RPMI8226 (cell line): ENCODE data around the gene MYO18A.

Experiments
- DNase-seq: peaks from one replicate; pipeline ENCODE4 v3.0.0-alpha.2; 2015

The MYO18A gene

DNA sequence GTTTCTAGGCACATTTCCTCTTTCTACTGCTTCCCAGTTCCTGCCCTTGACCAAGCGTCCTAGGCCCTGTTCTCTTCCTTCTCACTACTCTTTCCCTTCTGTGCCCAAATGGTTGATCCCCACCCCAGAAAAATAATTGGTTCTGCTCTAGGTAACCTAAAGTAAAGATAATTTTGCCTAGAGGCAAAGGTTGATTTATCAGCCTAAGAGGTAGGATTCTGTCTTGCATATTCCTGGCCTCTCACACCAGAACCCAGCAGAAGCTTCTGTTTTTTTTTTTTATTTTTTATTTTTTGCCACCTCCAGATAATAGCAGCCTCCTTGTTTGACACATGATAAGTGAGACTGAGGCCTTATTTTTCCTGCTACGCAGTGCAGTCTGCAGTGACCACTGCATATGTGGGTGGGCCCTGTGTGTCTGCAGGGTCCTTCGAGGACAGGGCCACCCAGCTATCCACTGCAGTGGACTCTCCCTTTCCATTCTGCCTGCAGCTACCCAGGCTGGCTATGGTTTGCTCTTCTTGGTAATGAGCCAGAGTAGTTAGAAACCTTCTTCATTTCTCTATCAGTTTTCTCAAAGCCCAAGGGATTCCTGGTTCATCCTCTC is 136.6 kb downstream of the MYO18A start:
- DNase-seq = no peak

DNA sequence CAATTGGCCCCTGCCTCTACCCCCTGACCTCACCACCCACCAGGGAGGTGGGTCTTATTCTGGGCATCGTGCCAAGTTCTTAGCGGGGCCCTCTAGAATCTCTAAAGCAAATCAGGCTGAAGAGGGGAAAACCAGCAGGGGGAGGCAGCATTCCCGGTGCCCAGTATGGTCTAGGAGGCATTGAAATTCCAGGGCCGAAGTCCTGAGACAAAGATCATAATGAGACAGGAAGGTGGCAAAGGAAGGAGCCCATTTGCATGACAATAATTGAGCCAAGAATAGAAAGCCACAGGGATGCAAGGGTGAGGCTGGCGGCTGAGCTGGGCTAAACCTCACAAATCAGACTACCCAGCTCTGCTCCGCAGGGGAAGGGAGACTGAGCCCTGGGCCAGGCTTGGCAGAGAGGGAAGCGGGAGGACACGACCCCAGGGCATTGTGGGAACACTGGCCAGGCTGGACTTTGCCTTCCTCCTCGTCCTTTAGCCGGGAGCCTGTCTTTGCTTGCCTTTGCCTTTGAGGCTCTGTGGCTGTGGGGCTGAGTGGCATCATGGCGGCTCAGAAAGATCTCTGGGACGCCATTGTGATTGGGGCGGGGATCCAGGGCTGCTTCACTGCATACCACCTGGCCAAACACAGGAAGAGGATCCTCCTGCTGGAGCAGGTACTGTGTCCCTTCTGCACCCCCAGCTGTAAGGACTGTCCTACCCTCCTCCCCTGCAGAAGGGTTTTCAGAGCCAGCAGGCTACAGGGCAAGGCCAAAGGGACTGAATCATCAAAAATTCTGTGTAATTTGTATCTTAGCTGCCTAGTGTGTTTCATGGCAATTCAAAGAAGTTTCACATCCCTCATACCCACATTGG is 137.3 kb downstream of the MYO18A start, which contains the start of gene PIPOX:
Gene PIPOX (plus strand): TSS at position 463 of the 860 bp plus-strand sequence. CDS start 85 bp downstream, at position 548.
- peak; percentile 88 for DNase-seq

DNA sequence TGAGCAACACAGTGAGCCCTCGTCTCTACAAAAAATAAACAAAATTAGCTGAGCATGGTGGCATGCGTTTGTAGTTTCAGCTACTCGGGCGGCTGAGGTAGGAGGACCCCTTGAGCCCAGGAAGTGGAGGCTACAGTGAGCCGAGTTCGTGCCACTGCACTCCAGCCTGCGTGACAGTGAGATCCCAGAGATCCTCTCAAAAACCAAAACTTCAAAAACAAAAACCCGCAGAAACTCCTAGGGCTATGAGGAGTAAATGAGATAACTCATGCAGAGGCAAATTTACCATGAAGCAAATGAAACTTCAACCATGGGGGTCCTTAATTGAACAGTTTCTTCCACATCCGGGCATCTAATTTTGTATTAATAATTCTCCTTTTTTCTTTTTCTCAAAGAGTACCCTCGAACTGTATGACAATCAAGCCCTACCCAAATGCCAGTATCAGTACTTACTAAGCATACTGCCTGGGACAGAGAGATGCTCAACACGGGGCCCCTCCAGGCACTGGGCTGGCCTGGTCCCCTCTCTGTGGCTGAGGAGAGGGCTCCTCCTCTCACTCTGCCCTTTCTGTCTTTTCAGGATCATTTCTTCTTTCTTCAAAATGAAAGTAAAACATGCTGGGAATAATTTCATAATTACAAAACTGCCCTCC is 138.0 kb downstream of the MYO18A start:
- no peak for DNase-seq

DNA sequence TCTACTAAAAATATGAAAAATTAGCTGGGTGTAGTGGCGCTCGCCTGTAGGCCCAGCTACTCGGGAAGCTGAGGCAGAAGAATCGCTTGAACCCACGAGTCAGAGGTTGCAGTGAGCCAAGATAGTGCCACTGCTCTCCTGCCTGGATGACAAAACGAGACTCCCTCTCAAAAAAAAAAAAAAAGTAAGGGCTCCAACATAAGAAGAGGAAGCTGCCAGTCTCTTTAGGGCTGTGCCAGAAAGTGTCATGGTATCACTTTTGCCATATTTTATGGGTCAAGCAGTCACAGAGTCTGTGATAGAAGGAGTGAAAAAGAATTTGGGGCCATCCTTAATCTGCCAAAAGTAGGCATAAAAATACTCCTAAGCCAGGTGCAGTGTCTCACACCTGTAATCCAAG is 138.6 kb downstream of the MYO18A start:
- DNase-seq = no peak

DNA sequence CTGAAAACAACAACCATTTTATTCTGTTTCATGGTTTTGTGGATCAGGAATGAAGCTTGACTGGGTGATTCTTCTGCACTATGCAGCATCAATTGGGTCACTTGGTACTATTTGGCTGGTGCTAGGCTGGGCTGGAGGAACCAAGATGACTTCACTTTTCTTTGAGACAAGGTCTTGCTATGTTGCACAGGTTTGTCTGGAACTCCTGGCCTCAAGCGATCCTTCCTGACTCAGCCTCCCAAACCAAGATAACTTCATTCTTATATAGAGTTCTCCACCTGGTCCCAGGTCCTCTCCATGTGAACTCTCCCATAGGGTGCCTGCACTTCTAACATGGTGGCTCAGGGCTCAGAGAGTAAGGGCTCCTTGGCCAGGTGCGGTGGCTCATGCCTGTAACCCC is 139.1 kb downstream of the MYO18A start:
- no peak for DNase-seq

DNA sequence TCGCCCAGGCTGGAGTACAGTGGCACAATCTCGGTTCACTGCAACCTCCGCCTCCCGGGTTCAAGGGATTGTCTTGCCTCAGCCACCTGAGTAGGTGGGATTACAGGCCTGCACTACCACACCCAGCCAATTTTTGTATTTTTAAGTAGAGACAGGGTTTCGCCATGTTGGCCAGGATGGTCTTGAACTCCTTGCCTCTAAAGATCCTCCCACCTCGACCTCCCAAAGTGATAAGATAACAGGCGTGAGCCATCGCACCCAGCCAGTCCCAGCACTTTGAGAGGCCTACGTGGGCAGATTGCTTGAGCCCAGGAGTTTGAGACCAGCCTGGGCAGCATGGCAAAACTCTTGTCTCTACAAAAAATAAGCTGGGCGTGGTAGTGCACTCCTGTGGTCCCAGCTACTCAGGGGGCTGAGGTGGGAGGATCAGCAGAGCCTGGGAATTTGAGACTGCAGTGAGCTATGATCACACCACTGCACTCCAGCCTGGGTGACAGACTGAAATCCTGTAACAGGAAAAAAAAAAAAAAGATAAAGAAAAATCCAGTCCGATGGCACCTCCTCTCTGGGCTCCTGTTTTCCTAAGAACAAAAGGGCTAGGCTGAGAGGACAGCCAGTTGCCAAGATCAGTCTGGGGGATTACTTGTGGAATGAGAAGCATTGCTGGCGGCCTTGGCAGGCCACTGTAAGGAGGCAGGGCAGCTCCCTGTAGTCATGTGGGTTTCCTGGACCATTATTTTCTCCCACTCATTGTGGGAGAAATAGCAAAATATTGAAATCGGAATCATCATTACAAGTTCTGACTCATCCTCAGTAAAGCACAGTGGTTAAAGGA is 140.2 kb downstream of the MYO18A start:
- DNase-seq = no peak

DNA sequence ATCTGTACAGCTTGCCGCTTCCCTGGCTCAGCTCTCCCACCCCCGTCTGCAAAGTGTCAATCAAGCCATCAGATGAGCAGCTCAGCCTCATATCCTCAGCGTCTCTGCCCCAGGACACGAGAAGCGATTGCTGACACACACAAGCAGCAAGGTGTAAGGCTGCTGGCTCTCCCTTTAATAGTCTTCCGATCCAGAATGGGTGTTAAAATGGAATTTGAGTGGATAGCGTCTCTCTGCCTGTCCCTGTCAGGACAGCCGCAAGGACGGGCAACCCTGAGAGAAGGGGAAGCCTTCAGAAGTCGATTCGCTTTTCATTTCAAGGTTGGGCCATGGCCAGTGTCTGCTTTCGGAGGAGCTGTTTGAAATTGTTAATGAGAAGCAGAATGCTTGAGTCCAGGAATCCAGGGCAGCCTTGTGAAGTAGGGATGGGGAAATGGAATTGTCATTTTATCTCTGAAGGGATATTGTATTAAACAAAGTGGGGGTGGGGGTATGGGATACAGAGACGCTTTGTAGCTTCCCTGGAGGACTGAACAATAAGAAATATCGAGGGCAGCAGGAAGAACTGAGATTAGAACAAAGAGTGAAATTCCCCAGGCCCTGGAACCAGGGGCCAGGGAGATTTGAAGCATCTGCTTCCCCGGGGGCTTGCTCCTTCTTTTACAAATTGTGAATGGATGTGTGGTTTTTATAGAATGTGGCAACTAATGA is 142.0 kb downstream of the MYO18A start:
- DNase-seq = no peak

DNA sequence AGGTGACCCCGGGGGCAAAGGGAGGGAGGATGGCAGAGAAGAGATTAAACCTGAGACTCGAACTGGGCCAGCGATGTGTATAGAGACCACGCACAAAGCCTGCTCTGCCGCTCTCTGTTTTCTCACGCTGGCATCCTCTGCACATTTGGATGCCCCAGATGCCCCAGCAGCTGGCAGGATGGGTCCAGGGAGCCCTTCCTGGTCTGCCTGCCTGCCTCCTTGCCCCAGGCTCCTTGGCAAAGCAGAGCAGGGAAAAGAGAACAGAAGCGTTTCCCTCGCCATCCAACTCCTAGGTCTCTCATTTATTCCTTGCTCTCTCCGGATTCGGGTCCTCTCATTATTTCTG is 142.5 kb downstream of the MYO18A start:
- no peak for DNase-seq

DNA sequence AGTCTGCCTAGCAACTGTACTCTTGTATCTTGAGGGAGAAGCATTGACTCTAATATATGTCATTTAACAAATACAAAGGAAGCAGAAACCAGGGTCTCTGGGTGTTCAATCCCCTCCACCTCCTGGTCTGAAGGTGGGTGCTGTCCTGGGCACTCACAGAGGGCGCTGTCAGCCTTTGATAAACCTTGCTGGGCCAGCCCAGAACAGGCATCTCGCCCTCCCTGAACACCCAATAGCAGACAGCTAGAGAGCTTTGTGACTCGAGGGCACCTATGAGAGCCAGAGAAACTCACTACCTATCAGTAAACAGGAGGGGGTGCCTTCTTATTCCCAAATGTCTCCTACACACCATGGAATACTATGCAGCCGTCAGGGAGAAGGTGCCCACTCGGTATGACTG is 143.6 kb downstream of the MYO18A start:
- no peak for DNase-seq

DNA sequence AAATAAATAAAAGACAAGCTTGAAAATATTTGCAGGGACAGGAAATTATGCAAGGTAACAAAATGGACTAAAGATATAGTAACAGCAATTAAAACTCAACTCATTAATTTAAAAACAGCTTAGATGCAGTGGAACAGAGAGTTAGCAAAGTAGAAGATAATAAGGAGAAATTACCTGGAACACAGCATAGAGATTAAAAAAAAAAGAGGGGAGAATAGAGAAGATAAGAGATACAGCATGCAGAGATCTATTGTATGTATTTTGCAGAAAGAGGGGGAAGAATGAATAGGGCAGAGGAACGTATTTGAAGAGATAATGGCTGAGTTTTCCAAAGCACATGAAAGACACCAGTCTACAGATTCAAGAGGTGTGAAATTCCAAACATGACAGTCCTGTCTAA is 145.7 kb downstream of the MYO18A start:
- DNase-seq = no peak

DNA sequence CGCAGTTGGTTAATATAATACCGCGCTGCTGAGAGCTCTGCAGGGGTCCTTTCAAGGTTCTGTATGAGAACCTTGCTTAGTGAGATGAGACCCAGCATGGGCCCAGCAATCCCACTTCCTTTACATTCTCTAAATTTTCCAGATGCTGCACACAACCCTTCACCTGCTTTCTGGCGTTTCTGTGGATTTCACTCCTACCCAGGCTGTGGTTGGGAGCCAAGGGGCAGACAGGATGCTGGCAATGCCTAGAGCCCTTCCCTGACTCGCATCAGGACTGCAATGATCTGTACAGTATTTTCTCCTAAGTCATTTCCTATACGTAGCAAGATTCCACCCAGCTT is 147.4 kb downstream of the MYO18A start:
- DNase-seq = no peak

DNA sequence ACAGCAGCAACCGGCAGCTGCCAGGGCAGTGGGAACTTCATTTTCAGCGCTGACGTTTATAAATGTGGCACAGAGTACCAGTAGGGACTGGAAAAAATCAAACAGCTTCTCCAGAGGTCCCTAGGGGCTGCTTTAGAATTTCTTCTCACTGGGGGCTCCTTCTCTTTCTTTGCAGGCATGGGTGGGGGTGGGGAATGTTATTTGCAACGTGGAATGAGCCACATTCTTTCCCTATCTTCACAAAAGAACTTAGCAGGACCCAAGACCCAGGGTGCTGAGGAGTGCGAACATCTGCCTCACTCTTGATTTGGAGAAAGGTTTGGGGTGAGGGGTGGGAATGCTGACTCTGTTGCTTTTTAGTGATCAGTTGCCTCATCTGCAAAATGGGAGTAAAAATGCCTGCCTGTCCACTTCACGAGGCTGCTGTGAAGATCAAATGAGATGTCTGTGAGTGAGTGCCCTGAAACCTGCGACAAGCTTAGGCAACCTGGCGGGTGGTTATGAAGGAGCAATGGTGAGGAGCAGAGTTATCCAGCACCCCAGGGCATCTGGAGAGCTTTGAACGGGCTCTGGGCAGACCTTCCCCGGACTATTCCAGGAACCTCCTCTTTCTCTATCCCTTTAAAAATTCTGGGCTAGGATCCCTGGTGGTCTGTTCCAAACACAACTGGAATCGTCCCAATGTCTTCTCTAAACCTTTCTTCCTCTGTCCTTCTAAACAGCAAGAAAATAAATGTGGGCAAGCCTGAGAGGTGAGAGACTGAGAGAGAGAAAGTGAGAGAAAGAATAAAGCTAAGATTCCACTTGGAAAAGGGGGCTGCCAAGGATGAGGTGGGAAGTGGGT is 148.0 kb downstream of the MYO18A start:
- no peak for DNase-seq

DNA sequence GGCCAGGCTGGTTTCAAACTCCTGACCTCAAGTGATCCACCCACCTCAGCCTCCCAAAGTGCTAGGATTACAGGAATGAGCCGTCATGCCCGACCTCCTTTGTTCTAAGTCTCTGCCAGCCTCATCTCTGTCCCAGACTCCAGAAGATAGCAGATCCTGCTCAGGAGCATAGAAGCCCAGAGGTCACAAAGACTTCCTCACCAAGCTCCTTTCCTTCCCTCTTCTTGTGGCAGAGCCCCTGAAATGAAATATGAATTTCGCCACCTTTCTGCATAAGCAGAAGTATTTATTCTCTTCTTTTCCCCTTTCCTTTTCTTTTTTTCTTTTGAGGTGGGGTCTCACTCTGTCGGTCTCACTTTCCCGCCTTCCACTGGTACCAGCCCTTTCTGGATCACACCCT is 148.7 kb downstream of the MYO18A start:
- DNase-seq = no peak

DNA sequence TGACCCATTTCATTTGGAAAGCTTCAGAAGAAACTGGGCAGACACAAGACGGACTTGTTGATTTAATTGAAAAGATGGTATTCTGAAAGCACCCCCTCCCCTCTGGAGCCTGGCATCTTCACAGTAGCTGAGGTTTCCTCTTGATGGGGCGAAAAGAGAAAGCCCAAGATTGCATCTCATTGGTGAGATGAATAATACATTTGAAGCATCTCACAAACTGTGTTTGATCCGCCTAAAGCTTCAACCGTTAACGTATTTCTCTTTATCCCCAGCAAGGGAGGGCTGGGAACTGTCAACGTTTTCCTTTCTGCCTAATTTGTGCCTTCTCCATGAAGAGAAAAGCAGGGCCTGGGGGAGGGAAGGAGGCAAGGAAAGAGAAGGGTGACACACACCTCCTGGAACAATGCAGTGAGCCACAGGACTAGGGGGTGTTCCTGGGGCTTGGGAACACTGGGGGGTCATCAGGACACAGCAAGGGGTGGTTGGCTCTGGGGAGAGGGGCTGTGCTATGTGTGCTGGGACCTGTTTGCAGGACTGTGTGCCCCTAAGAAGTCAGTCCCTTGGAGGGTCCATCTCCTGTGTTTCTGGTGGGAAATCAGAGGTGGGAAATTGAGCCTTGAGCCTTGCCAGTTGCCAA is 155.8 kb downstream of the MYO18A start:
- DNase-seq = no peak

DNA sequence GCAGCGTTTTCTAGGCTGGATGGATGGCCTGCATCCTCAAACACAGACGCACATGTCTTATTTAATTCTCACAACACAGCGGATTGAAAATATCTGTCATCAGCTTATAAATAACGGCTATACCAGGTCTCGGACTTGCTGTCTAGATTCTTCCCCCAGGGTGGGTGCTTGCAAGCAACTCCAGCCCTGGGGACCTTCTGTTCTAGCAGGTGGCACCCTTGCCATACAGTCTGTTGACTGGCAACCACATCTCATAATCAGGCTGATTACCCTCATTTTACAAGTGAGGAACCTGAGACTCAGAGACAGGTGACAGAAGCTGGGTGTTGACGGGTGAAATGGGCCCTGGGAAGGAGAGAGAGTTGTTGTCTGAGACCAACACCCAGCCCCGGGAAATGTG is 158.1 kb downstream of the MYO18A start:
- no peak for DNase-seq

DNA sequence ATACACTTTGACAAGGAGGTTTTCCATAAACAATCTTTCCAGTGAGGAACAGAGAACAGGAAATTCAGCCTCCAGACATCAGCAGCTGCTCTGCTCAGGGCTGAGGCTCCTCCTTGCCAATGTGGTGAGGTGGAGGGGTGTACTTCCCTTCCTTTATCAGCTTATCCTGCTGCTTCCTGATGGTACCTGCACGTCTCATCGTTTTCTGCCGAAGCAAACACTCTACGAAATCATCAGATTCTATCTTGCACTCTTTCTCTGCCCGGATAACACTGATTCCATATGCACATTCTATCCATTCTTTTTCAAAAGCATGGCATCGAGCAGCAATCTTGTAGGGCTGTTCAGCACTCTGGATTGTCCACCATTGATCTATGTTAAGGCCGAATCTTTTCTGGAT is 159.0 kb downstream of the MYO18A start:
- DNase-seq = no peak
